Measurements from ENCODE around the gene TMA7. TPM values are rescaled to one million over a fixed set of nuclear protein-coding genes. Genes with fewer than 3 reads are reported as not detected.

Gene TMA7
- total and polyA plus RNA-seq, 10 of the 15 experiments (the other 5 are each of a cell fraction or from before 2014, with no cell fraction given), result 319 to 1,760 (median 752) TPM

- TF ChIP-seq POLR2AphosphoS5 (IDR thresholded peaks at IDR 0.05; ENCODE audit: low read length), result 0 out of 2 replicates have a peak, but pooled peaks have one; percentile 22
- TF ChIP-seq MTA3 (IDR thresholded peaks at IDR 0.05; ENCODE audit: borderline replicate concordance, low read length), result no peak
- TF ChIP-seq, protein P1, sequence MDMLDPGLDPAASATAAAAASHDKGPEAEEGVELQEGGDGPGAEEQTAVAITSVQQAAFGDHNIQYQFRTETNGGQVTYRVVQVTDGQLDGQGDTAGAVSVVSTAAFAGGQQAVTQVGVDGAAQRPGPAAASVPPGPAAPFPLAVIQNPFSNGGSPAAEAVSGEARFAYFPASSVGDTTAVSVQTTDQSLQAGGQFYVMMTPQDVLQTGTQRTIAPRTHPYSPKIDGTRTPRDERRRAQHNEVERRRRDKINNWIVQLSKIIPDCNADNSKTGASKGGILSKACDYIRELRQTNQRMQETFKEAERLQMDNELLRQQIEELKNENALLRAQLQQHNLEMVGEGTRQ (IDR thresholded peaks at IDR 0.05; ENCODE audit: borderline replicate concordance, low read depth, low read length), result no peak
- no peak for TF ChIP-seq RCOR1 (conservative IDR thresholded peaks at IDR 0.05; ENCODE audit: low read depth, low read length)
Observed at GRCh38 chr3:48468329-48468731, 28.3 kb downstream of the TMA7 start (continued).

DNA sequence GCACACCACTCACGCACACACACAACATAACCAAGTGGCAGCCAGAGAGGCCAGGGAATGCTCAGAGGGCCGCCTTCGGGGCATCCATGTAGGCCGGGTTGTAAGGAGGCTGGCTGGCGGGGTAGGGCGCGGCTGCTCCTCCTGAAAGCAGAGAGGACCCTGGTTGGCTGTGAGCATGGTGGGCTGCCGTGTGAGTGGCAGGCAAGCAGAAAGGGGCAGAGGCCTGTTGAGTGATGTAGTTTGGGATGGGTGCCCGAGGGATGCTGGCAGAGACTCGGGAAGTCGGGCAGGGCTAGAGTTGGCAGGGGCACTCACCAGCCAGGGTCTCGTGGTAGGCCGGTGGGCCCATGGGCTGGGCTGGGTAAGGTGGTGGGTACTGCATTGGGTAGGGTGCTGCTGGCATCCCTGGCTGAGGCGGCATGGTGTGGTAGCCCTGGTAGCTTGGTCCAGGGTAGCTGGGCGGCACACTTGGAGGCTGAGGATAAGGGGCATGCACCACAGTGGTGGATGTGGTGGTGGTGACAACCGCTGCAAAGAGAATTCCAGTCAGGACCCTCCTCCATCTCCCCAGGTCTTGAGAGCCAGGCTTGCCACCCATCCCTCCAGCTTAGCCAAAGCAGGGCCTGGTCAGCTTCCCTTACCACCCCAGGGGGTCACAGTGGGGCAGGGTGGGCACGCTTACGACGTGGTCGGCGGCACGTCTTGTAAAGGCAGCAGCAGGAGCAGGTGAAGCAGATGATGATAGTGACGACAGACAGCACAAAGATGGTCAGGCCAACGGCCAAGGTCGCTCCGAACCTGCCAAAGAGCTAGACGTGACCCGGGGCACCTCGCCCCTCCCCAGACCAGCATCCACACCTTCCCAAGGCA is 29.2 kb downstream of the TMA7 start:
- DNase-seq (ENCODE audit: low read depth, low spot score) (no peak), ATAC-seq (no peak), FAIRE-seq (no peak)
- ChIA-PET POLR2A (interaction anchor here (0.6 to 10.0 kb wide), 6 partner anchors 13 to 908 kb away, joined by 3 to 91 read pairs (median 4); partner anchors contain the start of genes ATRIP, CCDC51, PFKFB4 and TMA7), CTCF (interaction anchor here (0.6 to 6.1 kb wide), 8 partner anchors 33 to 275 kb away, joined by 3 to 58 read pairs (median 9); no protein-coding TSS in a partner anchor), SMC1A (ENCODE audit: uncharacterized antibody, unreplicated experiment) (interaction anchor here (0.6 to 4.2 kb wide), 7 partner anchors 33 to 541 kb away, joined by 3 to 22 read pairs (median 4); partner anchors contain the start of gene PFKFB4), RAD21 (ENCODE audit: unreplicated experiment) (interaction anchor here (0.8 to 1.4 kb wide), 5 partner anchors 33 to 166 kb away, joined by 3 to 6 read pairs (median 4); partner anchors contain the start of genes PFKFB4 and SLC26A6)
- 0 out of 2 replicates have a peak overlapping the region, but pooled peaks have one; percentile 34 for H3K4me3 ChIP-seq
- H3K27ac ChIP-seq (ENCODE audit: control insufficient read depth, insufficient read depth), result 0 out of 2 replicates have a peak overlapping the region, but pooled peaks have one; percentile 59
- no peaks in the 10 kb centered on the region for H3K9me3 ChIP-seq (replicated peaks; ENCODE audit: control insufficient read depth, insufficient read depth, low read length)
- TF ChIP-seq, protein P2, sequence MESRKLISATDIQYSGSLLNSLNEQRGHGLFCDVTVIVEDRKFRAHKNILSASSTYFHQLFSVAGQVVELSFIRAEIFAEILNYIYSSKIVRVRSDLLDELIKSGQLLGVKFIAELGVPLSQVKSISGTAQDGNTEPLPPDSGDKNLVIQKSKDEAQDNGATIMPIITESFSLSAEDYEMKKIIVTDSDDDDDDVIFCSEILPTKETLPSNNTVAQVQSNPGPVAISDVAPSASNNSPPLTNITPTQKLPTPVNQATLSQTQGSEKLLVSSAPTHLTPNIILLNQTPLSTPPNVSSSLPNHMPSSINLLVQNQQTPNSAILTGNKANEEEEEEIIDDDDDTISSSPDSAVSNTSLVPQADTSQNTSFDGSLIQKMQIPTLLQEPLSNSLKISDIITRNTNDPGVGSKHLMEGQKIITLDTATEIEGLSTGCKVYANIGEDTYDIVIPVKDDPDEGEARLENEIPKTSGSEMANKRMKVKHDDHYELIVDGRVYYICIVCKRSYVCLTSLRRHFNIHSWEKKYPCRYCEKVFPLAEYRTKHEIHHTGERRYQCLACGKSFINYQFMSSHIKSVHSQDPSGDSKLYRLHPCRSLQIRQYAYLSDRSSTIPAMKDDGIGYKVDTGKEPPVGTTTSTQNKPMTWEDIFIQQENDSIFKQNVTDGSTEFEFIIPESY (IDR thresholded peaks at IDR 0.05), result peak; percentile 73; the same call in 1 of the 2 replicates
- TF ChIP-seq NR2F1 (conservative IDR thresholded peaks at IDR 0.05), result no peak
- TF ChIP-seq ZBTB4 (CRISPR knock-in tag; IDR thresholded peaks at IDR 0.05), result no peak
- no peak for TF ChIP-seq RUNX3 (IDR thresholded peaks at IDR 0.05; ENCODE audit: low read length)
- peak; percentile 25; the same call in 1 of the 2 replicates for TF ChIP-seq POLR2AphosphoS5 (IDR thresholded peaks at IDR 0.05; ENCODE audit: low read length)
- TF ChIP-seq, protein P3, sequence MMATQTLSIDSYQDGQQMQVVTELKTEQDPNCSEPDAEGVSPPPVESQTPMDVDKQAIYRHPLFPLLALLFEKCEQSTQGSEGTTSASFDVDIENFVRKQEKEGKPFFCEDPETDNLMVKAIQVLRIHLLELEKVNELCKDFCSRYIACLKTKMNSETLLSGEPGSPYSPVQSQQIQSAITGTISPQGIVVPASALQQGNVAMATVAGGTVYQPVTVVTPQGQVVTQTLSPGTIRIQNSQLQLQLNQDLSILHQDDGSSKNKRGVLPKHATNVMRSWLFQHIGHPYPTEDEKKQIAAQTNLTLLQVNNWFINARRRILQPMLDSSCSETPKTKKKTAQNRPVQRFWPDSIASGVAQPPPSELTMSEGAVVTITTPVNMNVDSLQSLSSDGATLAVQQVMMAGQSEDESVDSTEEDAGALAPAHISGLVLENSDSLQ (IDR thresholded peaks at IDR 0.05), result no peak
- peaks cover 68% of the 10 kb centered on the region for H3K79me2 ChIP-seq (ENCODE audit: control insufficient read depth, insufficient read depth, low read length)
- H3K27me3 ChIP-seq (replicated peaks in 1 of 2; ENCODE audit: control insufficient read depth in 2 of 2, insufficient read depth in 2 of 2, low read length in 1 of 2), result no peaks in the 10 kb centered on the region
- H3K36me3 ChIP-seq (ENCODE audit: control insufficient read depth in 2 of 2, insufficient read depth in 2 of 2, low read length in 1 of 2), result peaks cover 9 to 12% of the 10 kb centered on the region in 2 experiments; a peak in 3 of 4 replicates
- H4K20me1 ChIP-seq (ENCODE audit: control insufficient read depth, insufficient read depth), result no peaks in the 10 kb centered on the region
- H3K4me2 ChIP-seq (ENCODE audit: control insufficient read depth, insufficient read depth), result peak overlapping the region; percentile 100
- in situ Hi-C loops (cut with MboI), result no loop called here
- 95% methylated on average over 29 of the region's 29 CpGs for WGBS (ENCODE audit: insufficient coverage, insufficient replicate concordance, low lambda C conversion rate, missing lambda C conversion rate)
- peaks cover 51% of the 10 kb centered on the region for H3K4me1 ChIP-seq (ENCODE audit: control insufficient read depth, insufficient read depth, low read length)
- intact Hi-C loops (cut with micrococcal nuclease; ENCODE audit: unreplicated experiment), result no loop called here
- BruUV-seq (replicated peaks), result no TSS peak
- peak overlapping the region; percentile 56; the same call in 1 of the 2 replicates for H3K9ac ChIP-seq (ENCODE audit: control insufficient read depth, insufficient read depth, low read length)
- H2AFZ ChIP-seq (ENCODE audit: control insufficient read depth, low read depth, low read length), result no peak overlapping the region

Measured in GM12878 (cell line).